Measurements from ENCODE around the gene CLK2.
"Not testable (repeated sequence)": the region's sequence is repeated elsewhere in the genome, so short reads cannot be mapped to it uniquely, and the experiment has no call there.

Gene CLK2

DNA sequence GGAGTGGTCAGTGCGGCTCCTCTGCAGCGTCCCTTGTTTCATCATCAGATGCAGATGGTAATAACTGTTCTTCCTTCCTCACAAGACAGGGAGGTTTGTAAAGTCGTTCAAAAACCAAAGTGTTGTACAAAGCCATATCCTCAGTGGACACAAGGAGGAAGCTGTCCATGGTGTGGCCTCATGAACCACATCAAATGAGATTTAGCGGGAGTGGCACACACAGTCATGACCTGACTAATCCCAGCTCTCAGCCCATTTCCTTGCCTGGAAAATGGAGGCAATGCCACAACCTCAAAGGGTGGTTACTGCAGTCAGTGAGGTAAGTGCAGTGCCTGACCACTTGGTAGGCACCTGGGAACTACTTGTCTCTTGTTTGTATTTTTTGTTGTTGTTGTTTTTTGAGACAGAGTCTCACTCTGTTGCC lies 31.5 kb downstream of the CLK2 start:
- no peak for DNase-seq (ENCODE audit: low read depth)

DNA sequence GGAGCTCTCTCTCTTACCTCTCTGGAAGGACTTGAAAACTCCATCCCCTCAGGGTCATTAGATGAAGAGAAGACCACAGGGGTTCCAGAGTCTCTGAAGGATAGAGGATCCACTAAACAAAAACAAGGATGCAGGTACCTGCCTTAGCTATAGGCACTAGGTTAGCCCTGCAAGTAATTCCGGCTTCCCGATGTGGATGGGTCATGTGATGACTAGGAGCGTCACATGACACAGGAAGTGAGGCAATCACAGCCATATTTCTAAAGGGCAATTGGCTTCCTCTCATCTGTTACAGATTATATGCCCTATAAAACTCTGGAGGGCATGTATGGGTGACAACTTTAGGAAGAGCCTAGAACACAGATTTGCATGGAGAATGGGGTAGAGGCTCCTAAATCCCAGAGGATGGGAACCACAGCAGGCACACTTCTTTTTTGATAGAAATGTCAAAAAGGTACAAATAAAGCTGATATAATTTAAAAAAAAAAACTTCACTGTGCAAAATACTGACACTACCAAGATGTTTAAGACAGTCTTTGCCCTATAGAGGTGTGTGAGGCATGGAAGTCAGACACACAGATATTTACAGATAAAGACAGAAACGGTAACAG lies 32.1 kb downstream of the CLK2 start:
- peak; percentile 53 for DNase-seq (ENCODE audit: low read depth)

DNA sequence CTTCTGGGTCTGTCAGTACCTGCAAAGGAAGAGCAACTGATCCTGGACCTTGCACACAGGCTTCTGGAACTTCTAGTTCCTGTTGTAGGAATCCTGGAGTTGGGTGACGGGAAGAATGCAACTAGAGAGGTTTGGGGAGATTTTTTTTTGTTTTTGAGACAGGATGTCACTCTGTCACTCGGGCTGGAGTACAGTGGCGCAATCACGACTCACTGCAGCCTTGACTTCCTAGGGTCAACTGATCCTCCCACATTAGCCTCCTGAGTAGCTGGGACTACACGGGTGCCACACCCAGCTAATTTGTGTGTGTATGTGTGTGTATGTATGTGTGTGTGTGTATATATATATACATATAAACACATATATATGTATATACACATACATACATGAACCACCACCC lies 36.9 kb downstream of the CLK2 start:
- DNase-seq (ENCODE audit: low read depth), result no peak

DNA sequence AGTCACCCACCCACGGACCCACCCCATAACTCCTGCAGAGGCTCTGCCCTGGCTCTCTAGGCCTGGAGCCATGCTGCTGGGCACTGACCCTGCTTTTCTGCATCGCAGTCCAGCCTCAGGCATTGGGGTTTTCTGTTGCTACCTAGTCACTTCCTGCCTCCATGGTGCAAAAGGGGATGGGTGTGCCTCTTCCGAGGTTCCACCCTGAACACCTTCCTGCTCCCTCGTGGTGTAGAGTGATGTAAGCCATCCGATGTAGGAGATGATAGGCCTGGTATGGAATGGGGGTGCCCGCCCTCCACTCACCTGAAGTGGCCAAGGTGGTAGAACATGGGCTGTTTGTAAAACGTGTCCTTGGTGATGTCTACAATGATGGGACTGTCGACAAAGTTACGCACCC lies 37.9 kb downstream of the CLK2 start:
- not testable (repeated sequence) for DNase-seq (ENCODE audit: low read depth)

DNA sequence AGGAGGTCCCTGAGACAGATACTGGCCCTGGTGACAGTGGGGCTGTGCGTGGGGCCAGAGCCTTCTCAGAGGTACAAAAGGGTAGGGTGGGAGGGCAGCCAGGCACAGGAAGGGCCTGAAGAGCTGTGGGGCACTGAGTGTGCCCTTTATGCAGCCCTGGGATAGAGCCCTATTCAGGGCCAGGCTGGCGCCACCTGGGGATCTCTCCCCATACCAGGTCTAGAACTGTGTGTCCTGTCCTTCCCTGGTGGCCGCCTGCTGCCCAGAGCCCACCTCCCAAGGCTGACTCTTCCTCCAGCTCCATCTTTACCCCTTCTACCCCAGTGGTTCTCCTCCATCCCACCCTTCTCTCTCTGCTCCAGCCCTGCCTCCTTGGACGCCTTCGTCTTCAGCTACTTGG lies 39.8 kb downstream of the CLK2 start:
- DNase-seq (ENCODE audit: low read depth), result not testable (repeated sequence)

DNA sequence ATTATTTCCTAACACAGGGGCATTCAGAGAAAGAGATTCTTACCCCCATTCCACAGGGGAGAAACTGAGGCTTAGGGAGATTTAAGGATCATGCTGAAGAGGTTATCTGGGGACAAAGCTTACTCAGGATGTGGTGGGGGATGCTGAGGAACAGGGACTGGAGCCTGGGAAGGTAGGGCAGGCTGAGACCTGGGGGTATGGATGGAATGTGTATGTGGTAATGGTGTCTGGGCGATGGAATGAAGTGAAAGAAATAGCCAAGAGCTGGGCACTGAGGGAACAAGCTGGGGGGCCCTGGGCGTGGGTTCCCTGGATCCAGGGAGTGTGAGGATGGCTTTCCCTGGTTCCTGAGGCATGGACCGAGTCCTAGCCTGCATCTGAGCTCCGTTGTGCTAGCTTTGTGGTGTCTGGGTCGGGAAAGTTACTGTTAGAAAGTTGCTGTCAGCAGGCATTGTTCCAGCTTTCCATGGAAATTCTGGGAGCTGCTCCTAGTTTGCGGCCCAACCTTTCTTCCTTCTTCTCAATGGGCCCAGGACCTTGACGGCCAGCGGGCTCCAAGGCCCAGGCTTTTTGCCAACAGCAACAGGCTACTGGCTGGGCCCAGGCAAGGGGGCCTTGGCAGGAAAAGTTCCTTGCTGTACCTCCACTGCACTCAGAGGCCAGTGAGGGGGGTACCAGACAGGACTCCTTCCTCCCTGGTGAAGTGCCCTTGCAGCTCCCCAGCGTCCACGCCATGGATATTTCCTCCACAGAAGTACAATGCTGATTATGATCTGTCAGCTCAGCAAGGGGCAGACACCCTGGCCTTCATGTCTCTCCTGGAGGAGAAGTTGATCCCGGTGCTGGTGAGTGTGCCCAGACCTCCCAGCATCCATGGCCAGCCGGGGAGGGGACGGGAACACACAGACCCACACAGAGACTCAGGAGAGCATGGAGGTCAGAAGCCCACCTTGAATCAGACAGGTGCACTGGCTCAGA lies 41.0 kb downstream of the CLK2 start:
- DNase-seq (ENCODE audit: low read depth), result not testable (repeated sequence)

DNA sequence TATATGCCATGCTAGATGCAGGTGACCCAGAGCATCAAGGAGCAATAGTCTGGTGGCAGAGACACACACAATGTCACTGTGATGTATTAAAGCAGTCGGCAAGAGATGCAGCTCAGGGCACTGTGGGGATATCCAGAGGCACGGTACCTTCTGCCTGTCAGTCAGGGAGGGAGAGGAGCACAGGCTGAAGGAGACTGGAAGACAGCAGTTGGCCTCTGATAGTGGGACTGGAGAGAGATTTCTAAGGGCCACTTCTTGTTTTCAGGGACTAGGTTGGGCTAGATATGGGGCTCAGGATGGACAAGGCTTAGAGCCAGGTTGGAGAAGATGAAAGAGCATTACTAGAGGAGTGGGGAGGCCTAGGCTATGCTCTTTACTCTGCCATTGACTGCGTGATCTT lies 42.0 kb downstream of the CLK2 start:
- not testable (repeated sequence) for DNase-seq (ENCODE audit: low read depth)

DNA sequence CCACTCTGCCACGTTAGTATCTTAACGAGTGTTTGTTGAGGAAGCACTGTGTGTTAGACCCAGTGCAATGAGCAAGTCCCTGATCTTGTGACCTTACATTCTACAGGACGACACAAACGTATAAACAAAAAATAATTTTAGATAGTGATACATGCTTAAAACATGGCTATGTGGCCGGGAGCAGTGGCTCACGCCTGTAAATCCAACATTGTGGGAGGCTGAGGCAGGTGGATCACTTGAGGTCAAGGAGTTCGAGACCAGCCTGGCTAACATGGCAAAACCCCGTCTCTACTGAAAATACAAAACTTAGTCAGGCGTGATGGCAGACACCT lies 45.2 kb downstream of the CLK2 start:
- DNase-seq (ENCODE audit: low read depth), result no peak

DNA sequence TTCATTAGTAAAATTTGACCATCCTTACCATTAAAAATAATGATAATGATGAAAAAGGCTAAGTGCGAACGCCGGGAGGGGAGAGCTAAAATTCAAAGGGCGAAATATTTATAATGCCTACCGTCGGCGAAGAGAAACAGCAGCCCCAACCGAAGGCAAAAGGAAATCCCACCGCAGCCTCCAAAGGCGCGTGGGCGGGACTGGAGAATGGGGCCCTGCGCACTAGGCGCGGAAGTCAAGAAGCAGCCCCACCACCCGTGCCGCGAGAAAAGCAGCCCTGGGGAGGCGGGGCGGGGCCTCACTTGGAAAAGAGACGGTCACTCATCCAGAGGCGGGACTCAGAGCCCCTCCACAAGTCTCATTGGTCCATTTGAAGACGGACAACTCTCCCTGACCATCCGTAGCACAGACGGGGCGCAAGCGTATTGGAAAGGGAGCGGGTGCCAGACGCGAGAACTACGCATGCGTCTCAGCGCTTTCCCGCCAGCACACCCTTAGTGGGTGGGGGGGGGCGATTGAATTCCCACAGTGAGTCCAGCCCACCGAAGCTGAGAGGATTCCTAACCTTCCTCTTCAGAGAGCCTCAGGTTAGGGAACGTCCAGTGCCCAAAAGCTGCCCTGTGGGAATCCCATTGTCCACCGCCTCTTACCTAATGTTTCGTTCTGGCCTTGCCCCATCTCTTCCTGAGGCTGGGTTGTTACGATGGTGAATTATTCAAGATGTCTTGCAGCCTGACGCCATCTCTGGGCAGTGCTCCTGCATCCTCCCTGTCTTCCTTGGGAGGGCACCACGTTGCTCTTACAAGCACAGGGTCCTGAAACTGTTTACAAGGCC lies 45.8 kb downstream of the CLK2 start:
- DNase-seq (ENCODE audit: low read depth), result peak; percentile 97

DNA sequence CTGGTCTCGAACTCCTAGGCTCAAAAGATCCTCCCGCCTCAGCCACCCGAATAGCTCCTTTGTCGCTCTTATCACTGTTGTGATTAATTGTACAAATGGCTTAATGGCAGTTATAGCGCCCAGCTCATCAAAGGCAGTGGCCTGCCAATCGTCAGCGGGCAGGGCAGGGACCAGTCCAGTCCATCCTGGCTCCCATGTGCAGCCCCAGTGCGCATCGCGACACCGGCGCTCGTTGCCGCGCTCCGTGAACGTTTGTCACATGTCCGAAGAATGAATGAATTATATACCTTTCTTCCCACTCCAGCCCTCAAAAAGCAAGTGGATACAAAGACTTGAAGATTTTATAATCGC lies 46.4 kb downstream of the CLK2 start:
- no peak for DNase-seq (ENCODE audit: low read depth)

DNA sequence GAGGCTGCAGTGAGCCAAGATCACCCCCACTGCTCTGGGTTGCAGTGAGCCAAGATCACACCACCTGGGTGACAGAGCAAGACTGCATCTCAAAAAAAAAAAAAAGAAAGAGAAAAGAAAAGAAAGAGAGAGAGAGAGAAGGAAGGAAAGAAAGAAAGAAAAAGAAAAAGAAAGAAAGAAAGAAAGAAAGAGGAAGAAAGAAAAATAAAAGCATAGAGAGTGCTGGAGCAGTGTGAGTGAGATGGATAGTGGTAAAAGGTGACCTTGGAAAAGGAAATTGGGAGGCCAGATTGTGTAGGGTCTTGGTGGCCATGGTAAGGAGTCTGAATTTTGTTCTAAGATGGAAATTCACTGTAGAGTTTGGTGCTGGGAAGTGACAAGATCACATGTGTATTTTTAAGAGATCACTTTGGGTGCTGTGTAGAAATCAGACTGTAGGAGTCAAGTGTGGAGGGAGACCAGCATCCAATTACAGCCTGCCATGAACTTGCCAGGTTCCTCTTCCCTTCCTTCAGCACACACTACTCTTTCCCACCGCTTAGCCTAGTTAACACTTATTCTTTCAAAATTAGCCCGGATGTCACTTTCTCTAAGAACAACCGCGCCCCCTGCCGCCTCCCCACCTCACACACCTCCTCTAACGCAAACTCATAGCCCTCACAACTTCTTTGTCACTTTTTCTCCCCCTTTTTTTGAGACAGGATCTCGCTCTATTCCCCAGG lies 47.0 kb downstream of the CLK2 start:
- DNase-seq (ENCODE audit: low read depth), result peak; percentile 72

DNA sequence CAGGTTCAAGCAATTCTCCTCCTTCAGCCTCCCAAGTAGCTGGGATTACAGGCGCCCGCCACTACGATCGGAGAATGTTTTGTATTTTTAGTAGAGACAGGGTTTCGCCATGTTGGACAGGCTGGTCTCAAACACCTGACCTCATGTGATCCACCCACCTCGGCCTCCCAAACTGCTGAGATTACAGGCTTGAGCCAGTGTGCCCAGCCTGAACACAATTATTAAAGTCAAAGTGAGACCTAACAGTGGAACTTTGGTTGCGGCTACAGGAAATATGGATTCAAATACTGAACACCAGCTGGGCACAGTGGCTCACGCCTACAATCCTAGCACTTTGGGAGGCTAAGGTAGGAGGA lies 47.9 kb downstream of the CLK2 start:
- not testable (repeated sequence) for DNase-seq (ENCODE audit: low read depth)

DNA sequence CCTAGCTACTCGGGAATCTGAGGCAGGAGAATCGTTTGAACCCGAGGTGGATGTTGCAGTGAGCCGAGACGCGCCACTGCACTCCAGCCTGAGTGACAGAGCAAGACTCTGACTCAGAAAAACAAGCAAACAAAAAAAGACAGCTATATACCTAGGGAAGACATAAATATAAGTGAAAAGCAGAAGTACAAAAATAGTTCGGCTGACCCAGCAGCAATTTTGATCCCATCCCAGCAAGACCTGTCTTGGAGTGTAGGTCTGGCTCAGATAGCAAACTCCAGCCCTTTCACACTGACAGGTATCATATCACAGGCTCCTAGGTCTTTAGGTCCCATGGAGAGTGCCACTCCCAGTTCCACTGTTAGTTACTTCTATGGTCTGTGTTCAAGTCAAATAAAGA lies 50.3 kb downstream of the CLK2 start:
- DNase-seq (ENCODE audit: low read depth), result no peak

DNA sequence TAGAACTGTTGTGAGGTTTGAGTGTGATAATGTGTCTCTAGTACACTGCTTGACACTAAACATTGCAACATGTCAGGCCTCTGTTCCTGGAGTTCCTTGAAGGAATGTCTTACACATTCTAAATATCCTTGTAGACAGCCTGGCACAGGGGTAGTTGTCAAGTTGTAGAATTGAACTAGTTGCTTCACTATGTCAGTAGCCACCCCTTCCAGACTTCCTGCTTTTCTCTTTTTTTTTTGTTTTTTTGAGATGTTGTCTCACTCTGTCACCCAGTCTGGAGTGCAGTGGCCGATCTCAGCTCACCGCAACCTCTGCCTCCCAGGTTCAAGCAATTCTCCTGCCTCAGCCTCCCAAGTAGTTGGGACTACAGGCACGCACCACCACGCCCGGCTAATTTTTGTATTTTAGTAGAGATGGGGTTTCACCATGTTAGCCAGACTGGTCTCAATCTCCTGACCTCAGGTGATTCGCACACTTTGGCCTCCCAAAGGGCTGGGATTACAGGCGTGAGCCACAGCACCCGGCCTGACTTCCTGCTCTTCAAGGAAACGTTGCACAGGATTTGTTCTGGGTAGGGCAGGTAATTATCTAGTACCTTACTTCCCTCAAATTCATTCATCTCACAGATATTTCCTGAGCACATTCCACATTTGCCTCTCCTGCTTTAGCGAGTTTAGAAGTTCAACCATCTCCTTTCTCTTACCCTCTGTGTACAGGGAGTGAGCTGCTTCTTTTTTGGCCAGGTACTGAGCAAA lies 52.9 kb downstream of the CLK2 start:
- DNase-seq (ENCODE audit: low read depth), result not testable (repeated sequence)

DNA sequence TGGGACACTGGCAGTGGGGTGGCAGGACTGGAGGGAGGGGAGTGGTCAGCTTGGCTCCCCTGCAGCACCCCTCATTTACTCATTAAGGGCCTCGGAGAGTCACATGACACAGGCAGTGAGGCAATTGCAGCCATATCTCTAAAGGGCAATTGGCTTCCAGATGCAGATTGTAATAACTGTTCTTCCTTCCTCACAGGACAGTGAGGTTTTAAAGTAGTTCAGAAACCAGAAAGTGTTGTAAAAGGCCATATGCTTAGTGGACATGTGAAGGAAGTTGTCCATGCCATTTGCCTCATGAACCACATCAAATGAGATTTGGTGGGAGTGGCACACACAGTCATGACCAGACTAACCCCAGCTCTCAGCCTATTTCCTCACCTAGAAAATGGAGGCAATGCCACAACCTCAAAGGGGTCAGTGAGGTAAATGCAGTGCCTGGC lies 53.7 kb downstream of the CLK2 start:
- DNase-seq (ENCODE audit: low read depth), result no peak

DNA sequence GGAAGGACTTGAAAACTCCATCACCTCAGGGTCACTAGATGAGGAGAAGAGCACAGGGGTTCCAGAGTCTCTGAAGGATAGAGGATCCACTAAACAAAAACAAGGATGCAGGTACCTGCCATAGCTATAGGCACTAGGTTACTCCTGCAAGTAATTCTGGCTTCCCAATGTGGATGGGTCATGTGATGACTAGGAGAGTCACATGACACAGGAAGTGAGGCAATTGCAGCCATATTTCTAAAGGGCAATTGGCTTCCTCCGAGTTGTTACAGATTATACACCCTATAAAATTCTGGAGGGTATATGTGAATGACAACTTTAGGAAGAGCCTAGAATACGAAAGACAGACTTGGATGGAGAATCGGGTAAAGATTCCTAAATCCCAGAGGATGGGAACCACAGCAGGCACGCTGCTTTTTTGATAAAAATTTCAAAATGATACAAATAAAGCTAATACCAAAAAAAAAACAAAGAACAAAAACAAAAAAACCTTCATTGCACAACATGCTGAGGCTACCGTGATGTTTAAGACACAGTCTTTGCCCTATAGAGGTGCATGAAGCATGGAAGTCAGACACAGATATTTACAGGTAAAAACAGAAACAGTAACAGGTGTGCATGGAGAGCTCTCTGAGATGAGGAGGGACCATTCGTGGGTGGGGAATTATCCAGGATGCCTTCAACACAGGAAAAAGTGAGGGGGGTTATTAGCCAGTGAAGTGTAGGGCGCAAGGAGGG lies 54.3 kb downstream of the CLK2 start:
- DNase-seq (ENCODE audit: low read depth), result no peak

DNA sequence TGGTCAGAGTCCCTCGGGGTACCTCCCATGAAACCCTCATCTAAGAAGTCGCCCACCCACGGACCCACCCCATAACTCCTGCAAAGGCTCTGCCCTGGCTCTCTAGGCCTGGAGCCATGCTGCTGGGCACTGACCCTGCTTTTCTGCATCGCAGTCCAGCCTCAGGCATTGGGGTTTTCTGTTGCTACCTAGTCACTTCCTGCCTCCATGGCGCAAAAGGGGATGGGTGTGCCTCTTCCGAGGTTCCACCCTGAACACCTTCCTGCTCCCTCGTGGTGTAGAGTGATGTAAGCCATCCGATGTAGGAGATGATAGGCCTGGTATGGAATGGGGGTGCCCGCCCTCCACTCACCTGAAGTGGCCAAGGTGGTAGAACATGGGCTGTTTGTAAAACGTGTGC lies 58.6 kb downstream of the CLK2 start:
- DNase-seq (ENCODE audit: low read depth), result not testable (repeated sequence)
